ENCODE data around the gene HMGB4.

The HMGB4 gene, protein sequence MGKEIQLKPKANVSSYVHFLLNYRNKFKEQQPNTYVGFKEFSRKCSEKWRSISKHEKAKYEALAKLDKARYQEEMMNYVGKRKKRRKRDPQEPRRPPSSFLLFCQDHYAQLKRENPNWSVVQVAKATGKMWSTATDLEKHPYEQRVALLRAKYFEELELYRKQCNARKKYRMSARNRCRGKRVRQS
- long read RNA-seq: 0 reads

- Histone ChIP-seq H3K27ac (replicated peaks) (no peak within 1 kb of the TSS), H3K4me3 (replicated peaks; ENCODE audit: insufficient read depth, low read length) (no peak within 1 kb of the TSS), H3K27me3 (ENCODE audit: insufficient read depth, poor library complexity, severe bottlenecking) (no peaks in the 10 kb centered on the region)
- TF ChIP-seq GABPA (IDR thresholded peaks at IDR 0.05; ENCODE audit: low read depth) (no peak), SPI1 (IDR thresholded peaks at IDR 0.05; ENCODE audit: borderline replicate concordance, low read depth) (no peak), POLR2AphosphoS5 (IDR thresholded peaks at IDR 0.05; ENCODE audit: low read depth) (no peak)
- TF ChIP-seq, protein P1, sequence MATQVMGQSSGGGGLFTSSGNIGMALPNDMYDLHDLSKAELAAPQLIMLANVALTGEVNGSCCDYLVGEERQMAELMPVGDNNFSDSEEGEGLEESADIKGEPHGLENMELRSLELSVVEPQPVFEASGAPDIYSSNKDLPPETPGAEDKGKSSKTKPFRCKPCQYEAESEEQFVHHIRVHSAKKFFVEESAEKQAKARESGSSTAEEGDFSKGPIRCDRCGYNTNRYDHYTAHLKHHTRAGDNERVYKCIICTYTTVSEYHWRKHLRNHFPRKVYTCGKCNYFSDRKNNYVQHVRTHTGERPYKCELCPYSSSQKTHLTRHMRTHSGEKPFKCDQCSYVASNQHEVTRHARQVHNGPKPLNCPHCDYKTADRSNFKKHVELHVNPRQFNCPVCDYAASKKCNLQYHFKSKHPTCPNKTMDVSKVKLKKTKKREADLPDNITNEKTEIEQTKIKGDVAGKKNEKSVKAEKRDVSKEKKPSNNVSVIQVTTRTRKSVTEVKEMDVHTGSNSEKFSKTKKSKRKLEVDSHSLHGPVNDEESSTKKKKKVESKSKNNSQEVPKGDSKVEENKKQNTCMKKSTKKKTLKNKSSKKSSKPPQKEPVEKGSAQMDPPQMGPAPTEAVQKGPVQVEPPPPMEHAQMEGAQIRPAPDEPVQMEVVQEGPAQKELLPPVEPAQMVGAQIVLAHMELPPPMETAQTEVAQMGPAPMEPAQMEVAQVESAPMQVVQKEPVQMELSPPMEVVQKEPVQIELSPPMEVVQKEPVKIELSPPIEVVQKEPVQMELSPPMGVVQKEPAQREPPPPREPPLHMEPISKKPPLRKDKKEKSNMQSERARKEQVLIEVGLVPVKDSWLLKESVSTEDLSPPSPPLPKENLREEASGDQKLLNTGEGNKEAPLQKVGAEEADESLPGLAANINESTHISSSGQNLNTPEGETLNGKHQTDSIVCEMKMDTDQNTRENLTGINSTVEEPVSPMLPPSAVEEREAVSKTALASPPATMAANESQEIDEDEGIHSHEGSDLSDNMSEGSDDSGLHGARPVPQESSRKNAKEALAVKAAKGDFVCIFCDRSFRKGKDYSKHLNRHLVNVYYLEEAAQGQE (IDR thresholded peaks at IDR 0.05; ENCODE audit: insufficient replicate concordance, low read depth): no peak
- TF ChIP-seq, protein P2, sequence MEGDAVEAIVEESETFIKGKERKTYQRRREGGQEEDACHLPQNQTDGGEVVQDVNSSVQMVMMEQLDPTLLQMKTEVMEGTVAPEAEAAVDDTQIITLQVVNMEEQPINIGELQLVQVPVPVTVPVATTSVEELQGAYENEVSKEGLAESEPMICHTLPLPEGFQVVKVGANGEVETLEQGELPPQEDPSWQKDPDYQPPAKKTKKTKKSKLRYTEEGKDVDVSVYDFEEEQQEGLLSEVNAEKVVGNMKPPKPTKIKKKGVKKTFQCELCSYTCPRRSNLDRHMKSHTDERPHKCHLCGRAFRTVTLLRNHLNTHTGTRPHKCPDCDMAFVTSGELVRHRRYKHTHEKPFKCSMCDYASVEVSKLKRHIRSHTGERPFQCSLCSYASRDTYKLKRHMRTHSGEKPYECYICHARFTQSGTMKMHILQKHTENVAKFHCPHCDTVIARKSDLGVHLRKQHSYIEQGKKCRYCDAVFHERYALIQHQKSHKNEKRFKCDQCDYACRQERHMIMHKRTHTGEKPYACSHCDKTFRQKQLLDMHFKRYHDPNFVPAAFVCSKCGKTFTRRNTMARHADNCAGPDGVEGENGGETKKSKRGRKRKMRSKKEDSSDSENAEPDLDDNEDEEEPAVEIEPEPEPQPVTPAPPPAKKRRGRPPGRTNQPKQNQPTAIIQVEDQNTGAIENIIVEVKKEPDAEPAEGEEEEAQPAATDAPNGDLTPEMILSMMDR (IDR thresholded peaks at IDR 0.05; ENCODE audit: insufficient read depth, low read length): no peak
- no peak for DNase-seq (ENCODE audit: low read depth in 1 of 2, low spot score in 1 of 2)
Measured at GRCh38 chr1:33863779-33864178, at the start of gene HMGB4. TSS of gene HMGB4 (plus strand) at chr1:33864079. CDS start at chr1:33864192, 113 bp downstream.

DNA sequence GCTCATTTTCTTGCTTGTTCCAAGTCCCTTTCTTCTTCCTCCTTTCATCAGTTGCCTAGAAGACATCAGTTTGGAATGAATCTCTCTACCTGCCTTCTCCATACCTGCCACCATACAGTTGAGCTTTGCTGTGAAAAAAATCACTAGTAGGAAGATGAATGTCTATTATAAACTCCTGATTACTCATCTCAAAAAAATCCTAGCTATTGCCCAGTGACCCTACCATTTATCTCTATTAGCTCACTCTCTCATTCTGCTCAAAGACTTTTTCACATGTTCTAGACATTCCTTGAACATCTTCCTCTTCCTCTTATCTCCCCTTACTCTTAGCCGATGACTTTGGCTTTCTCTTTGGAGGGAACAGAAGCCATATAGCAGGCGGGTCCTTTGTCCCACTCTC lies 49.7 kb upstream of the HMGB4 start:
- peaks cover 6% of the 10 kb centered on the region for H3K27me3 ChIP-seq (ENCODE audit: insufficient read depth, poor library complexity, severe bottlenecking)

DNA sequence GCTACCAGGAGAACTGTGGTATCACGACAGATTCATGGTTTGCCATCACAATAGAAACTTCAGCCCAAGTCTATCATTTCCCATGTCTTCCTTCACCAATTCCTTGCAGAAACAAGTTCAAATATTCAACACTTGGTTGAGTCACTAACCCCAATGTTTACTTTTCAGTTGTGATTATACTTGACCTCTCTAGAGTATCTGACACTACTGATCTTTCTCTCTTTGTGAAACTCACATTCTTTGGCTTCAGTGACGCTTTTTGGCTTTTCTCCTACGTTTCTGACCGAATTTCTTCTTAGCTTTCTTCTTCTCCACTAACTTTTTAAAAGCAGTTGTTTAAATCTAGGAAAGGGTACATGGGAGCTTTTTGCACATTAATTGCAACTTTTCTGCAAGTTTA lies 48.8 kb upstream of the HMGB4 start:
- TF ChIP-seq GABPA (IDR thresholded peaks at IDR 0.05; ENCODE audit: low read depth) (no peak), SPI1 (IDR thresholded peaks at IDR 0.05; ENCODE audit: borderline replicate concordance, low read depth) (no peak), POLR2AphosphoS5 (IDR thresholded peaks at IDR 0.05; ENCODE audit: low read depth) (no peak)
- TF ChIP-seq, protein P2 (IDR thresholded peaks at IDR 0.05; ENCODE audit: insufficient read depth, low read length): no peak
- TF ChIP-seq, protein P1 (IDR thresholded peaks at IDR 0.05; ENCODE audit: insufficient replicate concordance, low read depth): no peak
- no peak overlapping the region for H3K27ac ChIP-seq (replicated peaks)
- DNase-seq (ENCODE audit: low read depth in 1 of 2, low spot score in 1 of 2): no peak
- H3K27me3 ChIP-seq (ENCODE audit: insufficient read depth, poor library complexity, severe bottlenecking): peaks cover 6% of the 10 kb centered on the region
- no peak overlapping the region for H3K4me3 ChIP-seq (replicated peaks; ENCODE audit: insufficient read depth, low read length)

More for the DNA sequence above, 49.7 kb upstream of the HMGB4 start:
- no peak for DNase-seq (ENCODE audit: low read depth in 1 of 2, low spot score in 1 of 2)
- Histone ChIP-seq H3K4me3 (replicated peaks; ENCODE audit: insufficient read depth, low read length) (no peak overlapping the region), H3K27ac (replicated peaks) (no peak overlapping the region)
- TF ChIP-seq, protein P1 (IDR thresholded peaks at IDR 0.05; ENCODE audit: insufficient replicate concordance, low read depth): no peak
- no peak for TF ChIP-seq GABPA (IDR thresholded peaks at IDR 0.05; ENCODE audit: low read depth)
- no peak for TF ChIP-seq POLR2AphosphoS5 (IDR thresholded peaks at IDR 0.05; ENCODE audit: low read depth)
- TF ChIP-seq, protein P2 (IDR thresholded peaks at IDR 0.05; ENCODE audit: insufficient read depth, low read length): no peak
- TF ChIP-seq SPI1 (IDR thresholded peaks at IDR 0.05; ENCODE audit: borderline replicate concordance, low read depth): no peak
